GM19372 (cell line): ENCODE results near the gene CCDC77.

Experiments
- ATAC-seq: cut with Tn5 transposase; IDR thresholded peaks from one replicate; pipeline ENCODE4 v1.9.1; 2021; ENCODE audit warnings: mild to moderate bottlenecking, low read depth, moderate library complexity; ENCODE audit not compliant: unreplicated experiment

The CCDC77 gene

GRCh38 chr12:450438-450837 lies 49.0 kb downstream of the CCDC77 start:
- ATAC-seq, result no peak

GRCh38 chr12:452667-453210 lies 51.3 kb downstream of the CCDC77 start:
- ATAC-seq, result peak; percentile 62

- no peak for ATAC-seq
Observed at GRCh38 chr12:454833-455232, 53.4 kb downstream of the CCDC77 start.

DNA sequence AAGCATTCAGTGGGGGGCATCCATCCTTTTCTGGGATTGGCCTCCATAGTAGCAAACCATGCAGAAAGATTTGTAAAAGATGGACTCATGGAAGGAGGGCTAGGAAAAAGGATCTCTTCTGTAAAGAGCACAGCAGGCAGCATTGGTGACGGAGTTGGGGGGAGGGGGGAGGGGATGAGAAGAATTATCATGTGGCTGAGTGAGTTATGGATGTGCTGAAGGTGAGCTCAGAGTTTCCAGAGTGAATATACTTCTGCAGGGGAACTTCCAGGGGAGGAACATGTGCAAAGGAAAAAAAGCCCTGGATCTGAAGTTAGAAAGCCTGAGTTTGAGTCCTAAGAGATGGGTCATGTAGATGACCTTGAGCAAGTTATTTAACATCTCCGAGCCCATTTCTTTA lies 54.4 kb downstream of the CCDC77 start:
- ATAC-seq, result no peak

GRCh38 chr12:457676-458075 lies 56.2 kb downstream of the CCDC77 start:
- no peak for ATAC-seq

GRCh38 chr12:459050-459429 lies 57.6 kb downstream of the CCDC77 start:
- no peak for ATAC-seq

GRCh38 chr12:459430-460258 lies 58.2 kb downstream of the CCDC77 start, which contains the start of gene B4GALNT3:
TSS of gene B4GALNT3 (plus strand) at chr12:459939. CDS start at chr12:460377, 438 bp downstream.
- no peak for ATAC-seq

GRCh38 chr12:460261-461230 lies 59.1 kb downstream of the CCDC77 start:
- no peak for ATAC-seq

- ATAC-seq, result no peak
Observed at GRCh38 chr12:461425-461824, 60.0 kb downstream of the CCDC77 start.

- ATAC-seq, result no peak
Observed at GRCh38 chr12:462936-463705, 61.7 kb downstream of the CCDC77 start.

- no peak for ATAC-seq
Observed at GRCh38 chr12:464484-465267, 63.2 kb downstream of the CCDC77 start.

DNA sequence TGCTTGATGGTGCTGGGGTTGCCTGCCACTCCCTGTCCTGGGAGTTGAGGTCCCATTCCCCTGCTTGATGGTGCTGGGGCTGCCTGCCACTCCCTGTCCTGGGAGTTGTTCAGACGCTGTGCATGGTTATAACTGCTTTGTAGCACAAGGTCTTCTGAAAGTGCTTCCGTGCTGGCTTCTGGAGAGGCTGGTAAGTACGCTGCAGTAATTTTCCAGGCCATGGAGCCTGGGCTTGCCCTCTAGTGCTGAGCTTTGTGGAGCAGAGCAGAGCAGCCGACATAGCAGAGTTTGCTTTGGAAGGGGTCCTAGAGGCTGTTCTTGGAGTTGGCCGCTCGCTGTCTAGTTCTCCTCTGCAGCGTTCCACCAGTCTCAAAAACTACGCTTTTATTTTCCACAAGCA lies 64.6 kb downstream of the CCDC77 start:
- no peak for ATAC-seq

- no peak for ATAC-seq
Observed at GRCh38 chr12:466762-467161, 65.3 kb downstream of the CCDC77 start.

GRCh38 chr12:467591-467990 lies 66.1 kb downstream of the CCDC77 start:
- no peak for ATAC-seq

- ATAC-seq, result no peak
Observed at GRCh38 chr12:468671-469389, 67.4 kb downstream of the CCDC77 start.

GRCh38 chr12:470133-470532 lies 68.7 kb downstream of the CCDC77 start:
- ATAC-seq, result no peak

GRCh38 chr12:473198-473597 lies 71.8 kb downstream of the CCDC77 start:
- no peak for ATAC-seq

GRCh38 chr12:473863-474577 lies 72.6 kb downstream of the CCDC77 start:
- ATAC-seq, result no peak
